B cell (primary cell): ENCODE results near the gene ARPIN. TPM values are rescaled to one million over a fixed set of nuclear protein-coding genes. Genes with fewer than 3 reads are reported as not detected.

Experiments used
- ATAC-seq: fragments of 200-7000 bp; cut with Tn5 transposase; one replicate; pipeline ENCODE4 v1.10.0; 2021; ENCODE audit warnings: low read depth, mild to moderate bottlenecking, moderate number of reproducible peaks, moderate library complexity
- CTCF ChIA-PET: fragments of 350-600 bp; sonication (Branson Sonifier 250); formaldehyde crosslinking; loops from one replicate; lab custom pipeline; 2021; ENCODE audit warnings: antibody characterized with exemption, inconsistent platforms; lab: Charles Lee
- POLR2A ChIA-PET: fragments of 350-600 bp; sonication (Branson Sonifier 250); formaldehyde crosslinking; loops from one replicate; lab custom pipeline; 2021; ENCODE audit warnings: antibody characterized with exemption; lab: Charles Lee
- DNase-seq: peaks from one replicate; pipeline ENCODE4 v3.0.0; 2013
- H2AFZ ChIP-seq: 2 replicates; pipeline ENCODE4 v1.6.1; 2012; ENCODE audit warnings: mild to moderate bottlenecking, low read depth, low read length; ENCODE audit not compliant: insufficient read depth, poor library complexity, severe bottlenecking
- H3K27ac ChIP-seq, 2 donors: 1 replicate in 1 of 2; 2 replicates in 1 of 2; pipeline ENCODE4 v1.5.1; 2012 to 2013; ENCODE audit warnings: low read length in 2 of 2, mild to moderate bottlenecking in 2 of 2, moderate library complexity in 1 of 2
- H3K27me3 ChIP-seq, 4 experiments: fragments of 200-600 bp in 1 of 4; sonication (generic) in 1 of 4; replicated peaks in 1 of 4; 1 replicate in 2 of 4; 2 replicates in 2 of 4; pipeline versions ENCODE4 v1.6.1 to v1.7.0; 2013 to 2016; ENCODE audit warnings: low read length in 3 of 4, mild to moderate bottlenecking in 2 of 4, mixed read lengths in 1 of 4, moderate library complexity in 1 of 4; ENCODE audit not compliant: insufficient read depth in 4 of 4, control insufficient read depth in 3 of 4; ENCODE audit errors: control extremely low read depth in 1 of 4
- H3K36me3 ChIP-seq, 2 experiments: replicated peaks in 1 of 2; 1 replicate in 1 of 2; 2 replicates in 1 of 2; pipeline versions ENCODE4 v1.6.1 to v1.7.1; 2013; ENCODE audit warnings: low read length in 1 of 2; ENCODE audit not compliant: insufficient read depth in 2 of 2, control insufficient read depth in 1 of 2; ENCODE audit errors: control extremely low read depth in 1 of 2, extremely low read depth in 1 of 2
- H3K4me1 ChIP-seq, 2 donors: fragments of 200-600 bp in 1 of 2; sonication (generic) in 1 of 2; 1 replicate in 1 of 2; 2 replicates in 1 of 2; pipeline versions ENCODE4 v1.5.1 to v1.6.1; 2013 to 2017; ENCODE audit warnings: low read length in 2 of 2; ENCODE audit not compliant: control insufficient read depth in 2 of 2, insufficient read depth in 2 of 2
- H3K4me2 ChIP-seq: replicated peaks from 2 replicates; pipeline ENCODE3; 2012; ENCODE audit warnings: mild to moderate bottlenecking, low read depth, low read length; ENCODE audit not compliant: poor library complexity, severe bottlenecking
- H3K4me3 ChIP-seq, 5 experiments: fragments of 200-600 bp in 1 of 5; sonication (generic) in 1 of 5; 1 replicate in 3 of 5; 2 replicates in 2 of 5; pipeline versions ENCODE4 v1.5.1 to v1.7.0; 2011 to 2016; ENCODE audit warnings: low read length in 4 of 5, mild to moderate bottlenecking in 4 of 5, low read depth in 2 of 5, control low read depth in 1 of 5, moderate library complexity in 1 of 5; ENCODE audit not compliant: insufficient read depth in 1 of 5; ENCODE audit errors: control extremely low read depth in 1 of 5, extremely low read depth in 1 of 5
- H3K79me2 ChIP-seq: fragments of 200-600 bp; sonication (generic); one replicate; pipeline ENCODE4 v1.6.0; 2016; ENCODE audit warnings: low read length; ENCODE audit not compliant: control insufficient read depth, insufficient read depth
- H3K9ac ChIP-seq: fragments of 200-600 bp; sonication (generic); 2 replicates; pipeline ENCODE4 v1.6.1; 2017; ENCODE audit warnings: mild to moderate bottlenecking, low read length, moderate library complexity
- H3K9me3 ChIP-seq, 3 donors: one replicate each; pipeline versions ENCODE4 v1.6.1 to v1.7.1; 2013; ENCODE audit warnings: low read length in 2 of 3; ENCODE audit not compliant: control insufficient read depth in 2 of 3, insufficient read depth in 1 of 3; ENCODE audit errors: control extremely low read depth in 1 of 3
- H4K20me1 ChIP-seq: 2 replicates; pipeline ENCODE4 v1.6.0; 2012; ENCODE audit warnings: mild to moderate bottlenecking, low read length; ENCODE audit not compliant: insufficient read depth, control insufficient read depth, poor library complexity, severe bottlenecking
- H3K27ac Mint-ChIP-seq: one replicate; pipeline ENCODE4 v1.8.0; 2021; ENCODE audit warnings: mixed read lengths
- H3K27me3 Mint-ChIP-seq: one replicate; pipeline ENCODE4 v1.8.0; 2021; ENCODE audit warnings: mixed read lengths
- H3K4me1 Mint-ChIP-seq: one replicate; pipeline ENCODE4 v1.8.0; 2021; ENCODE audit warnings: mixed read lengths
- H3K4me3 Mint-ChIP-seq: one replicate; pipeline ENCODE4 v1.8.0; 2021; ENCODE audit warnings: mixed read lengths
- H3K9me3 Mint-ChIP-seq: one replicate; pipeline ENCODE4 v1.8.0; 2022; ENCODE audit warnings: mixed read lengths; ENCODE audit not compliant: insufficient read depth
- CTCF ChIP-seq: fragments of 200-600 bp; IDR thresholded peaks from one replicate; pipeline ENCODE4 v1.8.0; 2022; ENCODE audit warnings: antibody characterized with exemption, mild to moderate bottlenecking
- EZH2 ChIP-seq: IDR thresholded peaks from 2 replicates; pipeline ENCODE4 v1.6.1; 2012; ENCODE audit warnings: borderline replicate concordance, low read depth, mild to moderate bottlenecking, moderate library complexity, low read length; ENCODE audit not compliant: insufficient read depth, poor library complexity, severe bottlenecking
- WGBS: methylation state at CpG from one replicate; pipeline ENCODE4 v1.1.5; 2013; ENCODE audit warnings: missing lambda C conversion rate; ENCODE audit not compliant: insufficient coverage; 5-methylcytosine and 5-hydroxymethylcytosine counted together
- intact Hi-C: fragments of 100-400 bp; cut with micrococcal nuclease; formaldehyde crosslinking; loops from one replicate; pipeline ENCODE4 v1.10.0; 2022
- polyA plus RNA-seq: library from polyadenylated mRNA; depleted of rRNA; stranded (reverse); fragments of >200 nt; gene quantifications from 2 replicates; pipeline ENCODE4 v1.2.3, GENCODE V29; 2012
- total RNA-seq, 2 donors: library from RNA; stranded (reverse); fragments of 120-200 nt in 1 of 2; gene quantifications; 1 replicate in 1 of 2; 2 replicates in 1 of 2; pipeline versions ENCODE4 v1.2.3 to v1.2.4, GENCODE V29; 2013 to 2022

Gene ARPIN
- total and polyA plus RNA-seq, 2 donors (not counting 1 experiment from before 2014, with no cell fraction given): 0.10 TPM

- POLR2A ChIA-PET: no interaction called here
- no peak overlapping the region for H3K4me3 Mint-ChIP-seq
Observed at GRCh38 chr15:89852342-89852995, 60.3 kb downstream of the ARPIN start.

More at GRCh38 chr15:89852342-89852995, 60.3 kb downstream of the ARPIN start:
- Histone ChIP-seq H3K4me3 (no peak overlapping the region), H3K36me3 (peaks cover 0 to 5% of the 10 kb centered on the region in 2 experiments), H3K79me2 (no peaks in the 10 kb centered on the region), H3K27me3 (no peaks in the 10 kb centered on the region), H3K4me2 (no peak overlapping the region), H3K4me1 (peaks cover 14 to 29% of the 10 kb centered on the region in 2 donors), H2AFZ (no peak overlapping the region), H3K27ac (no peak overlapping the region), H4K20me1 (no peaks in the 10 kb centered on the region), H3K9me3 (no peaks in the 10 kb centered on the region), H3K9ac (no peak overlapping the region)
- intact Hi-C loops: no loop called here
- H3K4me1 Mint-ChIP-seq: peaks cover 34% of the 10 kb centered on the region
- CTCF ChIA-PET: interaction anchor here (0.9 to 1.6 kb wide), 2 partner anchors 14 to 23 kb away, joined by 3 to 10 read pairs; no protein-coding TSS in a partner anchor
- no peak for ATAC-seq
- H3K9me3 Mint-ChIP-seq: no peaks in the 10 kb centered on the region
- no peak for DNase-seq
- WGBS: 95% methylated on average over 2 of the region's 3 CpGs
- no peak overlapping the region for H3K27ac Mint-ChIP-seq
- TF ChIP-seq CTCF (no peak), EZH2 (no peak)
- no peaks in the 10 kb centered on the region for H3K27me3 Mint-ChIP-seq
